Measurements from ENCODE around the gene APOBEC3G. TPM values are rescaled to one million over a fixed set of nuclear protein-coding genes. Genes with fewer than 3 reads are reported as not detected.

Gene APOBEC3G
- total and polyA plus RNA-seq, 2 of the 4 experiments (the other 2 are of a cell fraction): 5.3 to 7.0 TPM

DNA sequence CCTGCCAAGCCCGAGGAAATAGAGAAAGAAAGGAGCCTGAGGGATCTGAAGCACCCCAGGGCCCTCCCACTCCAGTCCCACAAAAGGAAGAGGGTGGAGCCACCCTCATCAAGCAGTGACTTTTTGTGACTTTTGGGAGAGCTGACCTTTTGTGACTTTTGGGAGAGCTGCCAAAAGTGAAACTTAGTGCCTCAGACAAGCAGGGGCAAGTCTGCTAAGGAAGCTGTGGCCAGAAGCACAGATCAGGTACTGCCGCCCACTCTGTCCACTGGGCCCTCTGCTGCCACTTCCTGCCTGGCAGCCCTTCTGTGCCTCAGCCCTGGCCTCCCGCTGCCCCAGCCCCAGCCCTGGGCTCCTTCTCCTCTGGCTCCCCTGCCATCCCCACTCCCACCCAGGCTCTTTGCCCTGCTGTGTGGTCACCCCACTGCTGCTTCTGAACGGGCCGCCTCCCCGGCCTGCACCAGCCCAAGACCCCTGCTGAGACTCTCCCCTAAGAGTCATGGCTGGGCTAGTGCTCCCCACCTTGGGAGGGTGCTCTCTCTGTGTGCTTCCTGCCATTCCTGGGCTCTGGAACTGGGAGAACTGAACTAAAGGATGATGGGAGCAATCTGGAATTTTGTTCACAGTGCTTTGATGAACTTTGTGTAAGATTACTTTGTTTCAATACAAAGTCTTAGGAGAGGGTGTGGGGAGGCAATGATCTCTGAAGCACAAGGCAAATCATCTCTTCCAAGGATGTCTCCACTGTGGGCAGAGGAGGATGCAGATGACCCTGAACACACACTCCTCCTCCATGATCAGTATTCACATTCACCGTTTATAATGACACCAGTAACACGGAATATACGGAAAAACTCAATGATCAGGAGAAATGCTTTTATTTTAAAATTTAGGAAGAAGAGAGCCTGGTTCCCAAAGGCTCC is 20.3 kb downstream of the APOBEC3G start, which contains the start of gene APOBEC3H:
TSS of gene APOBEC3H (plus strand) at position 147 of the 923 bp plus-strand sequence. CDS start 3,035 bp downstream, outside the sequence.
- Histone ChIP-seq H3K36me3 (ENCODE audit: control insufficient read depth, insufficient read depth, low read length) (no peaks in the 10 kb centered on the region), H3K4me2 (ENCODE audit: low read depth, low read length) (no peak within 1 kb of the TSS), H3K56ac (ENCODE audit: extremely low read depth, insufficient read depth, low read length) (no peak within 1 kb of the TSS), H3K9me1 (ENCODE audit: insufficient read depth, low read length) (no peaks in the 10 kb centered on the region), H3K9ac (ENCODE audit: low read depth, low read length) (no peak within 1 kb of the TSS), H3K27ac (ENCODE audit: insufficient read depth, low read length) (peak within 1 kb of the TSS; percentile 13; the same call in 1 of the 2 replicates), H4K8ac (ENCODE audit: low read depth in 2 of 2, low read length in 2 of 2) (peak within 1 kb of the TSS; percentile 62 to 67; a peak in 3 of 4 replicates), H3K4me3 (ENCODE audit: insufficient read depth, low read depth, low read length) (no peak within 1 kb of the TSS), H3K23ac (ENCODE audit: low read depth, low read length) (no peak within 1 kb of the TSS), H3K4ac (ENCODE audit: low read depth, low read length) (no peak within 1 kb of the TSS), H2AK9ac (replicated peaks; ENCODE audit: low read depth, low read length, poor library complexity) (peak within 1 kb of the TSS; percentile 37), H2AK5ac (ENCODE audit: low read depth, low read length) (no peak within 1 kb of the TSS; the same call in 1 of the 2 replicates), H3K27me3 (ENCODE audit: control insufficient read depth, insufficient read depth, low read length) (peaks cover 30% of the 10 kb centered on the region), H2BK5ac (ENCODE audit: low read depth, low read length, poor library complexity, severe bottlenecking) (no peak within 1 kb of the TSS), H3K4me1 (ENCODE audit: control insufficient read depth, insufficient read depth, low read length) (peaks cover 4% of the 10 kb centered on the region), H3K14ac (replicated peaks; ENCODE audit: low read depth, low read length) (no peak within 1 kb of the TSS), H3K18ac (ENCODE audit: low read depth, low read length) (peak within 1 kb of the TSS; percentile 44; the same call in 1 of the 2 replicates), H4K20me1 (ENCODE audit: insufficient read depth, low read length) (no peaks in the 10 kb centered on the region), H2BK20ac (ENCODE audit: low read depth, low read length) (no peak within 1 kb of the TSS; the same call in 1 of the 2 replicates), H2AFZ (replicated peaks; ENCODE audit: low read length, poor library complexity) (peak within 1 kb of the TSS; percentile 77), H2BK120ac (ENCODE audit: low read depth, low read length) (peak within 1 kb of the TSS; percentile 13), H2BK15ac (ENCODE audit: low read depth, low read length) (no peak within 1 kb of the TSS), H4K91ac (ENCODE audit: insufficient read depth, low read depth, low read length) (no peak within 1 kb of the TSS; the same call in 1 of the 2 replicates), H3K9me3 (ENCODE audit: control insufficient read depth, insufficient read depth, low read length) (no peaks in the 10 kb centered on the region), H4K5ac (ENCODE audit: low read depth, low read length) (peak within 1 kb of the TSS; percentile 30), H3K79me1 (ENCODE audit: low read depth in 1 of 2, low read length in 2 of 2) (no peaks in the 10 kb centered on the region)
- ChIA-PET CTCF (interaction anchor here (0.7 kb wide), 1 partner anchor 34 kb away, joined by 3 read pairs; no protein-coding TSS in a partner anchor), POLR2A (ENCODE audit: unreplicated experiment) (interaction anchor here (0.7 kb wide), 1 partner anchor 177 kb away, joined by 3 read pairs; no protein-coding TSS in a partner anchor)
- ATAC-seq (ENCODE audit: low read depth) (peak; percentile 32), DNase-seq (no peak)
- dilution Hi-C loops (cut with HindIII; ENCODE audit: low sequenced_read_pairs, unreplicated experiment): no loop called here
- WGBS, 2 experiments (ENCODE audit: extremely low coverage in 2 of 2, insufficient read length in 1 of 2): 20% methylated on average over 1 of the region's 9 CpGs; no CpG with 5 or more reads in 1 of the 2 experiments
- BruUV-seq (replicated peaks): no TSS peak
- TF ChIP-seq SMC3 (IDR thresholded peaks at IDR 0.05; ENCODE audit: low read depth, low read length): no peak
- no peak for TF ChIP-seq NFE2L2 (IDR thresholded peaks at IDR 0.05; ENCODE audit: low read depth, low read length)
- TF ChIP-seq, protein P1, sequence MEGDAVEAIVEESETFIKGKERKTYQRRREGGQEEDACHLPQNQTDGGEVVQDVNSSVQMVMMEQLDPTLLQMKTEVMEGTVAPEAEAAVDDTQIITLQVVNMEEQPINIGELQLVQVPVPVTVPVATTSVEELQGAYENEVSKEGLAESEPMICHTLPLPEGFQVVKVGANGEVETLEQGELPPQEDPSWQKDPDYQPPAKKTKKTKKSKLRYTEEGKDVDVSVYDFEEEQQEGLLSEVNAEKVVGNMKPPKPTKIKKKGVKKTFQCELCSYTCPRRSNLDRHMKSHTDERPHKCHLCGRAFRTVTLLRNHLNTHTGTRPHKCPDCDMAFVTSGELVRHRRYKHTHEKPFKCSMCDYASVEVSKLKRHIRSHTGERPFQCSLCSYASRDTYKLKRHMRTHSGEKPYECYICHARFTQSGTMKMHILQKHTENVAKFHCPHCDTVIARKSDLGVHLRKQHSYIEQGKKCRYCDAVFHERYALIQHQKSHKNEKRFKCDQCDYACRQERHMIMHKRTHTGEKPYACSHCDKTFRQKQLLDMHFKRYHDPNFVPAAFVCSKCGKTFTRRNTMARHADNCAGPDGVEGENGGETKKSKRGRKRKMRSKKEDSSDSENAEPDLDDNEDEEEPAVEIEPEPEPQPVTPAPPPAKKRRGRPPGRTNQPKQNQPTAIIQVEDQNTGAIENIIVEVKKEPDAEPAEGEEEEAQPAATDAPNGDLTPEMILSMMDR (conservative IDR thresholded peaks at IDR 0.05; ENCODE audit: low read depth, low read length): no peak
- TF ChIP-seq CHD1 (IDR thresholded peaks at IDR 0.05; ENCODE audit: low read depth, low read length): no peak
- TF ChIP-seq RCOR1 (IDR thresholded peaks at IDR 0.05; ENCODE audit: insufficient replicate concordance, low read length): no peak
- no peak for TF ChIP-seq CEBPB (IDR thresholded peaks at IDR 0.05; ENCODE audit: low read depth, low read length)
- no peak for TF ChIP-seq POLR2A (IDR thresholded peaks at IDR 0.05; ENCODE audit: low read depth, low read length)
- in situ Hi-C loops (cut with MboI; ENCODE audit: low sequenced_read_pairs): no loop called here
- intact Hi-C loops (cut with micrococcal nuclease): no loop called here
